Measurements from ENCODE around the gene MYO19.

- TF ChIP-seq, protein P1, sequence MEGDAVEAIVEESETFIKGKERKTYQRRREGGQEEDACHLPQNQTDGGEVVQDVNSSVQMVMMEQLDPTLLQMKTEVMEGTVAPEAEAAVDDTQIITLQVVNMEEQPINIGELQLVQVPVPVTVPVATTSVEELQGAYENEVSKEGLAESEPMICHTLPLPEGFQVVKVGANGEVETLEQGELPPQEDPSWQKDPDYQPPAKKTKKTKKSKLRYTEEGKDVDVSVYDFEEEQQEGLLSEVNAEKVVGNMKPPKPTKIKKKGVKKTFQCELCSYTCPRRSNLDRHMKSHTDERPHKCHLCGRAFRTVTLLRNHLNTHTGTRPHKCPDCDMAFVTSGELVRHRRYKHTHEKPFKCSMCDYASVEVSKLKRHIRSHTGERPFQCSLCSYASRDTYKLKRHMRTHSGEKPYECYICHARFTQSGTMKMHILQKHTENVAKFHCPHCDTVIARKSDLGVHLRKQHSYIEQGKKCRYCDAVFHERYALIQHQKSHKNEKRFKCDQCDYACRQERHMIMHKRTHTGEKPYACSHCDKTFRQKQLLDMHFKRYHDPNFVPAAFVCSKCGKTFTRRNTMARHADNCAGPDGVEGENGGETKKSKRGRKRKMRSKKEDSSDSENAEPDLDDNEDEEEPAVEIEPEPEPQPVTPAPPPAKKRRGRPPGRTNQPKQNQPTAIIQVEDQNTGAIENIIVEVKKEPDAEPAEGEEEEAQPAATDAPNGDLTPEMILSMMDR (conservative IDR thresholded peaks at IDR 0.05) = no peak
- TF ChIP-seq ZFX (IDR thresholded peaks at IDR 0.05) = no peak
Observed at GRCh38 chr17:36542755-36543154, 8.1 kb upstream of the MYO19 start.
